ENCODE results near the gene C1orf35. TPM values are rescaled to one million over a fixed set of nuclear protein-coding genes. Genes with fewer than 3 reads are reported as not detected.

C1orf35 gene
- total and polyA plus RNA-seq, 9 of the 15 experiments (the other 6 are each of a cell fraction or from before 2014, with no cell fraction given): 3.2 to 48.7 (median 12.5) TPM

DNA sequence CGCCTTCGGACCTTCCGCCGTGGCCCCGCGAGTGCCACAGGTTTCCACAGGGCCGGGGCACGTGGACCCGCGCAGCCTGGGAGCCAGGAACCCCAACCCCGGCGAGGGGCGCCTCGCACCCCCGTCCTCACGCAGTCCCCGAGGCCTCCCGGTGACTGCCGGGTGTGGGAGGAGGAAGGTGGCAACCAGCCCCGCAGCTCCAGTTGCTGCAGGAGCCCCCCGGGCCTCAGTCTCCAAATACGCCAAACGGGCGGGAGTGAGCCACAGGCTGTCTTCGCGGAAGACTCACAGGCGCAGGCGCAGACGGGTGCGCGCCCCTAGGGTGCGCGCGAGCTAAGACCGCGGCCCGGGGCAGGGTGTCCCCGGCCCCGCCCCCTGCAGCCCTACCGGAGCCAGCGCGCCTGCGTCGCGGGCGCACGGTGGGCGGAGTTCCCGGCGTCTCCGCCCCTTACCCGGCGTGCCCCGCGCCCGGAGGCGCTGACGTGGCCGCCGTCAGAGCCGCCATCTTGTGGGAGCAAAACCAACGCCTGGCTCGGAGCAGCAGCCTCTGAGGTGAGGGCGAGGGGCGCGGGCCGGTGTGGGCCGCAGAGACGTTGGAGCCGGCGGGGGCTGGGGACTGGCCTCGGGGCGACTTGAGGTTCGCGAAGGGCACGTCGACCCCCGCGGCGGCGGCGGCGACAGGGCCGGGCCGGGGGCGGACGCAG, 20.8 kb downstream of the C1orf35 start, which contains the start of gene ARF1 (continued):
- peak; percentile 86 for TF ChIP-seq POLR2A (conservative IDR thresholded peaks at IDR 0.05)
- peak; percentile 54 for TF ChIP-seq TCF7 (IDR thresholded peaks at IDR 0.05; ENCODE audit: borderline replicate concordance)
- TF ChIP-seq MEIS2 (IDR thresholded peaks at IDR 0.05; ENCODE audit: partially characterized antibody): peak; percentile 92
- TF ChIP-seq HDAC2 (IDR thresholded peaks at IDR 0.05): peak; percentile 78; the same call in 1 of the 2 replicates
- TF ChIP-seq CAMTA2 (CRISPR knock-in tag; conservative IDR thresholded peaks at IDR 0.05): 0 out of 2 replicates have a peak, but pooled peaks have one; percentile 68
- TF ChIP-seq RCOR1 (IDR thresholded peaks at IDR 0.05; ENCODE audit: borderline replicate concordance in 1 of 2, low read depth in 2 of 2, low read length in 2 of 2): peak; percentile 39 to 49; a peak in 2 of 4 replicates
- TF ChIP-seq, protein P1, sequence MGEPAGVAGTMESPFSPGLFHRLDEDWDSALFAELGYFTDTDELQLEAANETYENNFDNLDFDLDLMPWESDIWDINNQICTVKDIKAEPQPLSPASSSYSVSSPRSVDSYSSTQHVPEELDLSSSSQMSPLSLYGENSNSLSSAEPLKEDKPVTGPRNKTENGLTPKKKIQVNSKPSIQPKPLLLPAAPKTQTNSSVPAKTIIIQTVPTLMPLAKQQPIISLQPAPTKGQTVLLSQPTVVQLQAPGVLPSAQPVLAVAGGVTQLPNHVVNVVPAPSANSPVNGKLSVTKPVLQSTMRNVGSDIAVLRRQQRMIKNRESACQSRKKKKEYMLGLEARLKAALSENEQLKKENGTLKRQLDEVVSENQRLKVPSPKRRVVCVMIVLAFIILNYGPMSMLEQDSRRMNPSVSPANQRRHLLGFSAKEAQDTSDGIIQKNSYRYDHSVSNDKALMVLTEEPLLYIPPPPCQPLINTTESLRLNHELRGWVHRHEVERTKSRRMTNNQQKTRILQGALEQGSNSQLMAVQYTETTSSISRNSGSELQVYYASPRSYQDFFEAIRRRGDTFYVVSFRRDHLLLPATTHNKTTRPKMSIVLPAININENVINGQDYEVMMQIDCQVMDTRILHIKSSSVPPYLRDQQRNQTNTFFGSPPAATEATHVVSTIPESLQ (CRISPR knock-in tag; IDR thresholded peaks at IDR 0.05): peak; percentile 97
- TF ChIP-seq, protein P2, sequence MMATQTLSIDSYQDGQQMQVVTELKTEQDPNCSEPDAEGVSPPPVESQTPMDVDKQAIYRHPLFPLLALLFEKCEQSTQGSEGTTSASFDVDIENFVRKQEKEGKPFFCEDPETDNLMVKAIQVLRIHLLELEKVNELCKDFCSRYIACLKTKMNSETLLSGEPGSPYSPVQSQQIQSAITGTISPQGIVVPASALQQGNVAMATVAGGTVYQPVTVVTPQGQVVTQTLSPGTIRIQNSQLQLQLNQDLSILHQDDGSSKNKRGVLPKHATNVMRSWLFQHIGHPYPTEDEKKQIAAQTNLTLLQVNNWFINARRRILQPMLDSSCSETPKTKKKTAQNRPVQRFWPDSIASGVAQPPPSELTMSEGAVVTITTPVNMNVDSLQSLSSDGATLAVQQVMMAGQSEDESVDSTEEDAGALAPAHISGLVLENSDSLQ (IDR thresholded peaks at IDR 0.05): no peak
- no peak for TF ChIP-seq ZNF507 (tag; conservative IDR thresholded peaks at IDR 0.05)
- TF ChIP-seq ZNF583 (CRISPR knock-in tag; IDR thresholded peaks at IDR 0.05): peak; percentile 86
- no peak; the same call in 1 of the 2 replicates for TF ChIP-seq ZBED1 (IDR thresholded peaks at IDR 0.05)
- no peak for TF ChIP-seq CBX8 (IDR thresholded peaks at IDR 0.05; ENCODE audit: borderline replicate concordance, extremely low read depth, low read depth, low read length, poor library complexity, severe bottlenecking)
- TF ChIP-seq SPI1 (IDR thresholded peaks at IDR 0.05; ENCODE audit: borderline replicate concordance, low read depth, low read length): no peak
- peak; percentile 69 for TF ChIP-seq SAP30 (IDR thresholded peaks at IDR 0.05; ENCODE audit: borderline replicate concordance, insufficient read depth, low read depth, low read length, poor library complexity, severe bottlenecking)
- TF ChIP-seq, protein P3, sequence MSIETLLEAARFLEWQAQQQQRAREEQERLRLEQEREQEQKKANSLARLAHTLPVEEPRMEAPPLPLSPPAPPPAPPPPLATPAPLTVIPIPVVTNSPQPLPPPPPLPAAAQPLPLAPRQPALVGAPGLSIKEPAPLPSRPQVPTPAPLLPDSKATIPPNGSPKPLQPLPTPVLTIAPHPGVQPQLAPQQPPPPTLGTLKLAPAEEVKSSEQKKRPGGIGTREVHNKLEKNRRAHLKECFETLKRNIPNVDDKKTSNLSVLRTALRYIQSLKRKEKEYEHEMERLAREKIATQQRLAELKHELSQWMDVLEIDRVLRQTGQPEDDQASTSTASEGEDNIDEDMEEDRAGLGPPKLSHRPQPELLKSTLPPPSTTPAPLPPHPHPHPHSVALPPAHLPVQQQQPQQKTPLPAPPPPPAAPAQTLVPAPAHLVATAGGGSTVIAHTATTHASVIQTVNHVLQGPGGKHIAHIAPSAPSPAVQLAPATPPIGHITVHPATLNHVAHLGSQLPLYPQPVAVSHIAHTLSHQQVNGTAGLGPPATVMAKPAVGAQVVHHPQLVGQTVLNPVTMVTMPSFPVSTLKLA (conservative IDR thresholded peaks at IDR 0.05): peak; percentile 62 to 80; a peak in 3 of 4 replicates
- TF ChIP-seq PRMT5 (CRISPR knock-in tag; IDR thresholded peaks at IDR 0.05): peak; percentile 81
- TF ChIP-seq, protein P4, sequence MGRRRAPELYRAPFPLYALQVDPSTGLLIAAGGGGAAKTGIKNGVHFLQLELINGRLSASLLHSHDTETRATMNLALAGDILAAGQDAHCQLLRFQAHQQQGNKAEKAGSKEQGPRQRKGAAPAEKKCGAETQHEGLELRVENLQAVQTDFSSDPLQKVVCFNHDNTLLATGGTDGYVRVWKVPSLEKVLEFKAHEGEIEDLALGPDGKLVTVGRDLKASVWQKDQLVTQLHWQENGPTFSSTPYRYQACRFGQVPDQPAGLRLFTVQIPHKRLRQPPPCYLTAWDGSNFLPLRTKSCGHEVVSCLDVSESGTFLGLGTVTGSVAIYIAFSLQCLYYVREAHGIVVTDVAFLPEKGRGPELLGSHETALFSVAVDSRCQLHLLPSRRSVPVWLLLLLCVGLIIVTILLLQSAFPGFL (CRISPR knock-in tag; IDR thresholded peaks at IDR 0.05): peak; percentile 78; the same call in 1 of the 2 replicates
- TF ChIP-seq, protein P5, sequence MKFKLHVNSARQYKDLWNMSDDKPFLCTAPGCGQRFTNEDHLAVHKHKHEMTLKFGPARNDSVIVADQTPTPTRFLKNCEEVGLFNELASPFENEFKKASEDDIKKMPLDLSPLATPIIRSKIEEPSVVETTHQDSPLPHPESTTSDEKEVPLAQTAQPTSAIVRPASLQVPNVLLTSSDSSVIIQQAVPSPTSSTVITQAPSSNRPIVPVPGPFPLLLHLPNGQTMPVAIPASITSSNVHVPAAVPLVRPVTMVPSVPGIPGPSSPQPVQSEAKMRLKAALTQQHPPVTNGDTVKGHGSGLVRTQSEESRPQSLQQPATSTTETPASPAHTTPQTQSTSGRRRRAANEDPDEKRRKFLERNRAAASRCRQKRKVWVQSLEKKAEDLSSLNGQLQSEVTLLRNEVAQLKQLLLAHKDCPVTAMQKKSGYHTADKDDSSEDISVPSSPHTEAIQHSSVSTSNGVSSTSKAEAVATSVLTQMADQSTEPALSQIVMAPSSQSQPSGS (CRISPR knock-in tag; IDR thresholded peaks at IDR 0.05): 0 out of 2 replicates have a peak, but pooled peaks have one; percentile 64
- TF ChIP-seq ZNF57 (CRISPR knock-in tag; IDR thresholded peaks at IDR 0.05): peak; percentile 87
- TF ChIP-seq HDAC1 (IDR thresholded peaks at IDR 0.05): peak in 1 of 2 experiments; percentile 49; a peak in 2 of 4 replicates
- TF ChIP-seq GABPA (tag; conservative IDR thresholded peaks at IDR 0.05; ENCODE audit: low read depth): no peak
